ENCODE measurements around the gene ITGAD.

Gene ITGAD

DNA sequence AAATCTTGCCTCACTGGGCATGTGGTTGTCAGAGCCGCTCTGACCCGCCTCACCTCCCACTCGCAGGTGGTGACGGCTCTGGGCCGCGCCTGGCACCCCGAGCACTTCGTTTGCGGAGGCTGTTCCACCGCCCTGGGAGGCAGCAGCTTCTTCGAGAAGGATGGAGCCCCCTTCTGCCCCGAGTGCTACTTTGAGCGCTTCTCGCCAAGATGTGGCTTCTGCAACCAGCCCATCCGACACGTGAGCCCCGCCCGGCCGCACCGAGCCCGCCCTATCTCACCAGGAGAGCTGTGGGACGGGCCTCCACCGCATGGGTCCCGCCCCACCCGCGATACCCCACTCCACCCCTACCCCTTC, 82.8 kb downstream of the ITGAD start:
- no peak for DNase-seq (ENCODE audit: low read depth)

All from stimulated activated CD8-positive, alpha-beta memory T cell treated with anti-CD3 and anti-CD28 coated beads, Interleukin-15, amount 100 ng/mL, for 24 hours (primary cell).